PFSK-1 (cell line): ENCODE measurements around the gene RBPMS2.

Experiments
- POLR2AphosphoS5 ChIP-seq: IDR thresholded peaks from 2 replicates; pipeline ENCODE4 v1.6.1; 2012; ENCODE audit warnings: low read depth, mild to moderate bottlenecking, control low read depth, low read length, moderate library complexity
- REST ChIP-seq, 2 experiments: IDR thresholded peaks; 2 replicates each; pipeline versions ENCODE4 v1.6.1 to v1.8.0; 2011 to 2012; ENCODE audit warnings: low read depth in 2 of 2, low read length in 2 of 2, control low read depth in 1 of 2, inconsistent platforms in 1 of 2, mild to moderate bottlenecking in 1 of 2, moderate library complexity in 1 of 2; ENCODE audit not compliant: insufficient read depth in 1 of 2
- SIN3A ChIP-seq: IDR thresholded peaks from 2 replicates; pipeline ENCODE4 v1.6.1; 2012; ENCODE audit warnings: mild to moderate bottlenecking, low read length, moderate library complexity, borderline replicate concordance; ENCODE audit not compliant: insufficient read depth
- TAF1 ChIP-seq: IDR thresholded peaks from 2 replicates; pipeline ENCODE4 v1.6.1; 2012; ENCODE audit warnings: low read length, control low read depth, borderline replicate concordance; ENCODE audit not compliant: insufficient read depth

GRCh38 chr15:64775551-64776401 is at the start of gene RBPMS2:
- TF ChIP-seq TAF1 (no peak), REST (IDR thresholded peaks at IDR 0.05; ENCODE audit: insufficient read depth in 1 of 2, low read depth in 2 of 2, low read length in 2 of 2) (no peak), POLR2AphosphoS5 (no peak), SIN3A (no peak)
